A673 (cell line): ENCODE data around the gene EBP.

ENCODE experiments used
- EZH2 ChIP-seq: fragments of 200-600 bp; sonication (generic); IDR thresholded peaks from 2 replicates; pipeline ENCODE4 v1.6.1; 2017; ENCODE audit warnings: borderline replicate concordance, low read depth, mild to moderate bottlenecking, mixed read lengths, antibody characterized with exemption, low read length; ENCODE audit not compliant: poor library complexity, severe bottlenecking
- TF ChIP-seq, protein P1 (sequence below): fragments of 300-800, 200-600 bp; sonication (generic); conservative IDR thresholded peaks from 2 replicates; pipeline ENCODE4 v1.5.1; 2017; ENCODE audit warnings: low read depth, mild to moderate bottlenecking, antibody characterized with exemption, low read length, moderate library complexity, mixed read lengths

DNA sequence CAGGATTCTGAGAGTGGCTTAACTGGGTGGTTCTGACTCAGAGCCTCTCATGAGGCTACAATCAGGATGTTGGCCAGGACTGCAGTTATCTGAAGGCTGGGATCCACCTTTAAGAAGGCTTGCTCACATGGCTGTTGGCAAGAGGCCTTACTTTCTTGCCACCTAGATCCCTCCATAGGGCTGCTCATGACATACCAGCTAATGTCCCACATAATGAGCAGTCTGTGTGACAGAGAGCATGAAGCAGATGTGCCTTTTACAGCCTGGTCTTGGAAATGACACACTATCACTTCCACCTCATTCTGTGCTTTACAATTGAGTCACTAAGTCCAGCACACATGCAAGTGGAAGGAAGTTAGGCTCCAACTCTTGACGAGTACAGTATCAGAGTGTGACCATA, 48.4 kb downstream of the EBP start:
- TF ChIP-seq EZH2: no peak
- TF ChIP-seq, protein P1, sequence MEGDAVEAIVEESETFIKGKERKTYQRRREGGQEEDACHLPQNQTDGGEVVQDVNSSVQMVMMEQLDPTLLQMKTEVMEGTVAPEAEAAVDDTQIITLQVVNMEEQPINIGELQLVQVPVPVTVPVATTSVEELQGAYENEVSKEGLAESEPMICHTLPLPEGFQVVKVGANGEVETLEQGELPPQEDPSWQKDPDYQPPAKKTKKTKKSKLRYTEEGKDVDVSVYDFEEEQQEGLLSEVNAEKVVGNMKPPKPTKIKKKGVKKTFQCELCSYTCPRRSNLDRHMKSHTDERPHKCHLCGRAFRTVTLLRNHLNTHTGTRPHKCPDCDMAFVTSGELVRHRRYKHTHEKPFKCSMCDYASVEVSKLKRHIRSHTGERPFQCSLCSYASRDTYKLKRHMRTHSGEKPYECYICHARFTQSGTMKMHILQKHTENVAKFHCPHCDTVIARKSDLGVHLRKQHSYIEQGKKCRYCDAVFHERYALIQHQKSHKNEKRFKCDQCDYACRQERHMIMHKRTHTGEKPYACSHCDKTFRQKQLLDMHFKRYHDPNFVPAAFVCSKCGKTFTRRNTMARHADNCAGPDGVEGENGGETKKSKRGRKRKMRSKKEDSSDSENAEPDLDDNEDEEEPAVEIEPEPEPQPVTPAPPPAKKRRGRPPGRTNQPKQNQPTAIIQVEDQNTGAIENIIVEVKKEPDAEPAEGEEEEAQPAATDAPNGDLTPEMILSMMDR: no peak
